KMS-11 (cell line): ENCODE data around the gene EMP3.

Source experiments
- H2AFZ ChIP-seq: fragments of 200-600 bp; sonication (generic); 2 replicates; pipeline ENCODE4 v1.6.1; 2016; ENCODE audit warnings: antibody characterized with exemption, mixed run types, low read depth
- H3K27ac ChIP-seq: fragments of 200-600 bp; sonication (generic); 2 replicates; pipeline ENCODE4 v1.6.1; 2016; ENCODE audit warnings: mild to moderate bottlenecking, mixed run types
- H3K27me3 ChIP-seq: fragments of 200-600 bp; sonication (generic); 2 replicates; pipeline ENCODE4 v1.6.1; 2017; ENCODE audit warnings: mild to moderate bottlenecking, low read depth, mixed run types, moderate library complexity; ENCODE audit not compliant: insufficient read depth
- H3K36me3 ChIP-seq: fragments of 200-600 bp; sonication (generic); 2 replicates; pipeline ENCODE4 v1.6.1; 2017; ENCODE audit warnings: mild to moderate bottlenecking, mixed run types; ENCODE audit not compliant: insufficient read depth
- H3K4me1 ChIP-seq: fragments of 200-600 bp; sonication (generic); 2 replicates; pipeline ENCODE4 v1.6.1; 2016; ENCODE audit warnings: mild to moderate bottlenecking, low read depth, mixed run types; ENCODE audit not compliant: poor library complexity, severe bottlenecking
- H3K4me2 ChIP-seq: fragments of 200-600 bp; sonication (generic); 2 replicates; pipeline ENCODE4 v1.7.0; 2016; ENCODE audit warnings: mild to moderate bottlenecking, mixed run types
- H3K4me3 ChIP-seq: fragments of 200-600 bp; sonication (generic); IDR thresholded peaks from 2 replicates; pipeline ENCODE4 v1.6.1; 2017; ENCODE audit warnings: low read depth, low read length, mixed read lengths; ENCODE audit not compliant: insufficient read depth
- H3K79me2 ChIP-seq: fragments of 200-600 bp; sonication (generic); 2 replicates; pipeline ENCODE4 v1.6.1; 2016; ENCODE audit warnings: low read depth, mixed run types; ENCODE audit not compliant: insufficient read depth
- H3K9ac ChIP-seq: fragments of 200-600 bp; sonication (generic); 2 replicates; pipeline ENCODE4 v1.6.1; 2016; ENCODE audit warnings: mild to moderate bottlenecking, mixed run types
- H4K20me1 ChIP-seq: fragments of 200-600 bp; sonication (generic); 2 replicates; pipeline ENCODE4 v1.6.1; 2016; ENCODE audit warnings: mild to moderate bottlenecking, mixed run types; ENCODE audit not compliant: insufficient read depth
- TF ChIP-seq, protein P1 (sequence below): fragments of 200-600 bp; sonication (generic); conservative IDR thresholded peaks from 2 replicates; pipeline ENCODE4 v1.6.1; 2017; ENCODE audit warnings: low read depth, mild to moderate bottlenecking, antibody characterized with exemption, low read length, moderate library complexity, mixed read lengths

Gene EMP3

DNA sequence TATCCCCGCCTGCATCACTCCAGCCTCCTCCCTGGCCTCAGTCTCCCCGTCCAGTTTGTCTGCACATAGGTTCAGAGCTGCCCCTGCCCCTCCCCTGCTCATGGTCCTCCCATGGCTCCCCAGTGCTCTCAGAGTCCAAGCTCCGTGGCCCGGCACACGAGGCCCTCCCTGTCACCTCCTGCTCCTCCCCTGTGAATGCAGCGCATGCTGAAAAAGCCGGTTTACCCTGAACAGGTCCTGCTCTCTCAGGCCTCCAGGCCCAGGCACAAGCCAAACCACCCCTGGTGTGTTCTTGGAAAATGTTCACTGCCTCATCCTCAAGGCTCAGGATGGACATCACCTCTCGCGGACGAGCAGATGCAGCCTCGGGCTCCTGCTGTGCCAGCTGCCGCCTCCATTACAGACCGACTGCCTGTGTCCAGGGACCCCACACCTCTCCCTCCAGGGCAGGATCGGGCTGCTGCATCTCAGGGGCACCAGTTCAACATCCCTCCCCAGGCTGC, 13.0 kb downstream of the EMP3 start:
- no peak overlapping the region for H2AFZ ChIP-seq
- peaks cover 11% of the 10 kb centered on the region for H3K4me1 ChIP-seq
- H3K79me2 ChIP-seq = no peaks in the 10 kb centered on the region
- H3K27me3 ChIP-seq = no peaks in the 10 kb centered on the region
- H3K4me2 ChIP-seq = no peak overlapping the region
- TF ChIP-seq, protein P1, sequence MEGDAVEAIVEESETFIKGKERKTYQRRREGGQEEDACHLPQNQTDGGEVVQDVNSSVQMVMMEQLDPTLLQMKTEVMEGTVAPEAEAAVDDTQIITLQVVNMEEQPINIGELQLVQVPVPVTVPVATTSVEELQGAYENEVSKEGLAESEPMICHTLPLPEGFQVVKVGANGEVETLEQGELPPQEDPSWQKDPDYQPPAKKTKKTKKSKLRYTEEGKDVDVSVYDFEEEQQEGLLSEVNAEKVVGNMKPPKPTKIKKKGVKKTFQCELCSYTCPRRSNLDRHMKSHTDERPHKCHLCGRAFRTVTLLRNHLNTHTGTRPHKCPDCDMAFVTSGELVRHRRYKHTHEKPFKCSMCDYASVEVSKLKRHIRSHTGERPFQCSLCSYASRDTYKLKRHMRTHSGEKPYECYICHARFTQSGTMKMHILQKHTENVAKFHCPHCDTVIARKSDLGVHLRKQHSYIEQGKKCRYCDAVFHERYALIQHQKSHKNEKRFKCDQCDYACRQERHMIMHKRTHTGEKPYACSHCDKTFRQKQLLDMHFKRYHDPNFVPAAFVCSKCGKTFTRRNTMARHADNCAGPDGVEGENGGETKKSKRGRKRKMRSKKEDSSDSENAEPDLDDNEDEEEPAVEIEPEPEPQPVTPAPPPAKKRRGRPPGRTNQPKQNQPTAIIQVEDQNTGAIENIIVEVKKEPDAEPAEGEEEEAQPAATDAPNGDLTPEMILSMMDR = no peak
- no peaks in the 10 kb centered on the region for H3K36me3 ChIP-seq
- H3K27ac ChIP-seq = no peak overlapping the region
- no peak overlapping the region for H3K9ac ChIP-seq
- no peaks in the 10 kb centered on the region for H4K20me1 ChIP-seq
- H3K4me3 ChIP-seq = no peak overlapping the region

GRCh38 chr19:48338802-48339503, 13.6 kb downstream of the EMP3 start:
- Histone ChIP-seq H3K27ac (no peak overlapping the region), H3K4me1 (peaks cover 8% of the 10 kb centered on the region), H3K27me3 (no peaks in the 10 kb centered on the region), H3K36me3 (no peaks in the 10 kb centered on the region), H2AFZ (no peak overlapping the region), H3K4me2 (no peak overlapping the region), H4K20me1 (no peaks in the 10 kb centered on the region), H3K4me3 (no peak overlapping the region), H3K9ac (no peak overlapping the region), H3K79me2 (no peaks in the 10 kb centered on the region)
- TF ChIP-seq, protein P1 = no peak

DNA sequence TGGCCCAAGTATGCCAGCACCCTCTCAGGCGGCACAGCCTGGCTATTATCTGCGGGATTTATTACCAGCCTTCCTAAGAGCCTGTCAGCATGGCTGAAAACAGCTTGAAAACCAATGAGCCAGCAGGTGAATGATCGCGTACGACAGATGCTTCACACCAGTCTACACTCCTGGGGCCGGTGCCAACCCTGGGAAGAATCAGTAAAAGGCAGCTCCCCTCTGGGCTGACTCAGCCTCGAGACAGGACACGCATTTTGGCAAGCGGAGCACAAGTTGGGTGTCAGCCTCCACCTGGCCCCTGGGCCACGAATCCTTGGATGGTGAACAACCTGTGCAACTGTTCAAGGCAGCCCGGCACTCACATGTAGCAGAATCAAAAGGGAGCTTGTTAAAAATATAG, 15.6 kb downstream of the EMP3 start:
- H2AFZ ChIP-seq = no peak overlapping the region
- H3K36me3 ChIP-seq = no peaks in the 10 kb centered on the region
- no peaks in the 10 kb centered on the region for H3K79me2 ChIP-seq
- H3K27ac ChIP-seq = no peak overlapping the region
- H3K9ac ChIP-seq = no peak overlapping the region
- no peak overlapping the region for H3K4me2 ChIP-seq
- no peaks in the 10 kb centered on the region for H4K20me1 ChIP-seq
- H3K4me3 ChIP-seq = no peak overlapping the region
- no peaks in the 10 kb centered on the region for H3K27me3 ChIP-seq
- no peaks in the 10 kb centered on the region for H3K4me1 ChIP-seq
- TF ChIP-seq, protein P1 = no peak

- Histone ChIP-seq H3K27ac (no peak overlapping the region), H3K9ac (no peak overlapping the region)
These were observed 16.4 kb downstream of the EMP3 start for GRCh38 chr19:48341515-48342413.

More at GRCh38 chr19:48341515-48342413, 16.4 kb downstream of the EMP3 start:
- H3K79me2 ChIP-seq = no peaks in the 10 kb centered on the region
- no peaks in the 10 kb centered on the region for H3K27me3 ChIP-seq
- H2AFZ ChIP-seq = no peak overlapping the region
- no peaks in the 10 kb centered on the region for H3K4me1 ChIP-seq
- TF ChIP-seq, protein P1 = no peak
- no peak overlapping the region for H3K4me3 ChIP-seq
- H4K20me1 ChIP-seq = no peaks in the 10 kb centered on the region
- H3K36me3 ChIP-seq = no peaks in the 10 kb centered on the region
- H3K4me2 ChIP-seq = no peak overlapping the region
